C4-2B (cell line): ENCODE results near the gene SPON1.

Experiments
- H3K27ac ChIP-seq: fragments of 450-650 bp; 2 replicates; pipeline ENCODE4 v1.5.1; 2017
- CTCF ChIP-seq: fragments of 450-650 bp; conservative IDR thresholded peaks from 2 replicates; pipeline ENCODE4 v1.5.1; 2017; ENCODE audit warnings: mild to moderate bottlenecking
- ZFX ChIP-seq: fragments of 450-650 bp; IDR thresholded peaks from 2 replicates; pipeline ENCODE4 v1.6.1; 2017

SPON1 gene

GRCh38 chr11:13958641-13959400 lies 3.7 kb upstream of the SPON1 start:
- no peak overlapping the region for H3K27ac ChIP-seq
- TF ChIP-seq ZFX (no peak), CTCF (no peak)

- H3K27ac ChIP-seq, result no peak overlapping the region
- TF ChIP-seq ZFX (no peak), CTCF (no peak)
Measured at GRCh38 chr11:13962198-13962561, 343 bp upstream of the SPON1 start.

GRCh38 chr11:13963169-13963948 lies 836 bp downstream of the SPON1 start:
- no peak for TF ChIP-seq ZFX
- TF ChIP-seq CTCF, result no peak
- no peak overlapping the region for H3K27ac ChIP-seq

GRCh38 chr11:13963949-13964770 lies 1.6 kb downstream of the SPON1 start:
- TF ChIP-seq ZFX (no peak), CTCF (no peak)
- H3K27ac ChIP-seq, result no peak overlapping the region

GRCh38 chr11:13964771-13965074 lies 2.2 kb downstream of the SPON1 start:
- no peak overlapping the region for H3K27ac ChIP-seq
- TF ChIP-seq ZFX (no peak), CTCF (no peak)

GRCh38 chr11:13965337-13965736 lies 2.8 kb downstream of the SPON1 start:
- H3K27ac ChIP-seq, result no peak overlapping the region
- TF ChIP-seq CTCF, result no peak
- TF ChIP-seq ZFX, result no peak

GRCh38 chr11:13966013-13966412 lies 3.5 kb downstream of the SPON1 start:
- H3K27ac ChIP-seq, result no peak overlapping the region
- TF ChIP-seq ZFX (no peak), CTCF (no peak)
